Nasal cavity respiratory epithelium epithelial cell of viscerocranial mucosa (primary cell): ENCODE measurements around the gene SAMD7. TPM values are rescaled to one million over a fixed set of nuclear protein-coding genes. Genes with fewer than 3 reads are reported as not detected.

Source experiments
- total RNA-seq: library from RNA; depleted of rRNA; stranded (reverse); fragments of >200 nt; gene quantifications from 2 replicates; pipeline ENCODE4 v1.2.3, GENCODE V29; 2014

Gene SAMD7, protein sequence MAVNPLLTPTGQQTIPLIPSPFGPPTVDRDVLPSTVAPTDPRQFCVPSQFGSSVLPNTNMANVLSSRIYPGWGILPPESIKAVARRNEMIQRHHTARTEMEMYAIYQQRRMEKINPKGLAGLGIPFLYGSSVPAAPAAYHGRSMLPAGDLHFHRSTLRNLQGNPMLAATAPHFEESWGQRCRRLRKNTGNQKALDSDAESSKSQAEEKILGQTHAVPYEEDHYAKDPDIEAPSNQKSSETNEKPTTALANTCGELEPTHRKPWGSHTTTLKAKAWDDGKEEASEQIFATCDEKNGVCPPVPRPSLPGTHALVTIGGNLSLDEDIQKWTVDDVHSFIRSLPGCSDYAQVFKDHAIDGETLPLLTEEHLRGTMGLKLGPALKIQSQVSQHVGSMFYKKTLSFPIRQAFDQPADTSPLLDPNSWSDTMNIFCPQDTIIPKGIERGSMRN
- total RNA-seq = not detected in 2 replicates

GRCh38 chr3:169911272-169911671 is at the start of gene SAMD7:
Gene SAMD7 (plus strand): TSS chr3:169911572. CDS start chr3:169919499, 7,927 bp downstream.

DNA sequence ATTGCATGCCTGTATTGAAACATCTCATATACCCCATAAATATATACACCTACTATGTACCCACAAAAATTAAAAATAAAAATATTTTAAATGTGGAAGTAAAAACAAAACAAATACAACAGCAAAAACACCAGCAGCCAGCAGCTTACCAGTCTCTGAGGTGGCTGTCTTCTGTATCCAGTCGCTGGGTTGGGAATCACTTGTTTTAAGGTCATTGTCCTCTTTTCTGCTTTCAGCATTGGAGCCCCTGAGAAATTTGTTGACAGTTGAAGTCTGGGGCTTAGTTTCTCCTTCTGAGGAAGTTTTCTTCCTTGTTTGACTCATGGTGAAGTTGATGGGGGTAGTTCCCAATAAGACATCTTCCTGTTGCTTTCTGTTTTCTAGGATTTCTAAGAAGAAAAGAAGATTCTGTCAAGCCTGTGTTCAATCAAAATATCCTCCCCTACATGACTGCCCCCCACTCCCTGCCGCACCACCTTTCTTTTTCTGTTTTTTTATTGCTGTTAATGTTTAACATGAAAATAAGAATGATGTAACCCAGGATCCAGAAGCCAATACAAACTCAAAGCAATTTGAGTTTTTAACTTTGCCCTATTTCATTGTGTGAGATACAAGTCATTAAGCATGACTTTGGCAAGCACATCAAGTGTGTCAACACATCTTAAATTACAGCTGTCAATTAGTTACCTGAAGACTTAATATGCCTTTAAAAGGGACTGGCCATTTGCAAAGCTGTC is 41.7 kb upstream of the SAMD7 start, which contains the start of gene LRRC31:
Gene LRRC31, minus strand, starts transcription at position 452 of the 737 bp plus-strand sequence. Its CDS starts 128 bp downstream, at position 324.

GRCh38 chr3:169966428-169966950 is 55.1 kb downstream of the SAMD7 start, which contains the start of gene SEC62:
Gene SEC62 (plus strand): TSS chr3:169966807. CDS start chr3:169966823, 16 bp downstream.

Other genes starting within 250 kb of the SAMD7 start
- 4.4 and 17.2 TPM in 2 replicates for gene MECOM, start 247.9 kb upstream of the SAMD7 start, total RNA-seq
- gene TERC, start 146.5 kb upstream of the SAMD7 start, total RNA-seq = 32.6 and 554 TPM in 2 replicates
- gene ACTRT3, start 142.0 kb upstream of the SAMD7 start, total RNA-seq = 1.0 and 1.5 TPM in 2 replicates
- 31.8 and 39.0 TPM in 2 replicates for gene MYNN, start 138.2 kb upstream of the SAMD7 start, total RNA-seq
- not detected in 2 replicates for gene LRRIQ4, start 98.7 kb upstream of the SAMD7 start, total RNA-seq
- 0.34 and 0.43 TPM in 2 replicates for gene LRRC34, start 98.7 kb upstream of the SAMD7 start, total RNA-seq
- not detected in 2 replicates for gene LRRC31, start 41.6 kb upstream of the SAMD7 start, total RNA-seq
- 34.5 and 76.5 TPM in 2 replicates for gene SEC62, start 55.2 kb downstream of the SAMD7 start, total RNA-seq
- 0.64 and 1.0 TPM in 2 replicates for gene GPR160, start 126.4 kb downstream of the SAMD7 start, total RNA-seq